Stimulated activated CD4-positive, alpha-beta T cell treated with anti-CD3 and anti-CD28 coated beads, Interleukin-1b, Interleukin-23, amount 100 ng/mL, for 48 hours (primary cell): Measurements from ENCODE around the gene OR52H1.

ENCODE experiments used
- DNase-seq: peaks from one replicate; pipeline ENCODE4 v3.0.0-alpha.2; 2020

Gene OR52H1

GRCh38 chr11:5531053-5531831 is 17.1 kb downstream of the OR52H1 start:
- no peak for DNase-seq

- DNase-seq = no peak
Observed at GRCh38 chr11:5528495-5528894, 19.8 kb downstream of the OR52H1 start.

- DNase-seq = no peak
Observed at GRCh38 chr11:5527716-5528115, 20.6 kb downstream of the OR52H1 start.

- no peak for DNase-seq
Observed at GRCh38 chr11:5524756-5525155, 23.6 kb downstream of the OR52H1 start.

- DNase-seq = no peak
Observed at GRCh38 chr11:5522308-5522707, 26.0 kb downstream of the OR52H1 start.

GRCh38 chr11:5521540-5521939 is 26.8 kb downstream of the OR52H1 start:
- DNase-seq = no peak

GRCh38 chr11:5516599-5516998 is 31.7 kb downstream of the OR52H1 start, which contains the start of gene UBQLNL:
UBQLNL (minus strand) TSS chr11:5516699; CDS start chr11:5516441, 258 bp downstream.
- no peak for DNase-seq

- no peak for DNase-seq
Observed at GRCh38 chr11:5514841-5515240, 33.5 kb downstream of the OR52H1 start.

GRCh38 chr11:5509803-5510202 is 38.5 kb downstream of the OR52H1 start, which contains the start of gene UBQLN3:
UBQLN3 (minus strand) TSS chr11:5509957; CDS start chr11:5509558, 399 bp downstream.
- DNase-seq = no peak

GRCh38 chr11:5508605-5509004 is 39.7 kb downstream of the OR52H1 start:
- no peak for DNase-seq

GRCh38 chr11:5507933-5508305 is 40.4 kb downstream of the OR52H1 start:
- no peak for DNase-seq

- no peak for DNase-seq
Observed at GRCh38 chr11:5507177-5507932, 41.0 kb downstream of the OR52H1 start.

GRCh38 chr11:5505363-5506048 is 42.8 kb downstream of the OR52H1 start:
- no peak for DNase-seq

- no peak for DNase-seq
Observed at GRCh38 chr11:5504403-5504921, 43.9 kb downstream of the OR52H1 start.

GRCh38 chr11:5500393-5500801 is 47.9 kb downstream of the OR52H1 start:
- no peak for DNase-seq

- no peak for DNase-seq
Observed at GRCh38 chr11:5499671-5500070, 48.7 kb downstream of the OR52H1 start.
